Cardiac fibroblast (primary cell): ENCODE results near the gene OAT.

Experiments used
- DNase-seq, 2 donors: peaks; one replicate each; pipeline versions ENCODE4 v3.0.0 to v3.0.0-alpha.2; 2010; ENCODE audit warnings: low read depth in 2 of 2
- H3K4me3 ChIP-seq, 2 donors: replicated peaks in 1 of 2; 1 replicate in 1 of 2; 2 replicates in 1 of 2; pipeline ENCODE4 v1.5.1; 2011; ENCODE audit warnings: low read depth in 2 of 2, low read length in 2 of 2, mild to moderate bottlenecking in 2 of 2, moderate library complexity in 1 of 2
- TF ChIP-seq, protein P1 (sequence below): IDR thresholded peaks from one replicate; pipeline ENCODE4 v1.5.1; 2011; ENCODE audit warnings: low read depth, mild to moderate bottlenecking, low read length, inconsistent platforms

The OAT gene

DNA sequence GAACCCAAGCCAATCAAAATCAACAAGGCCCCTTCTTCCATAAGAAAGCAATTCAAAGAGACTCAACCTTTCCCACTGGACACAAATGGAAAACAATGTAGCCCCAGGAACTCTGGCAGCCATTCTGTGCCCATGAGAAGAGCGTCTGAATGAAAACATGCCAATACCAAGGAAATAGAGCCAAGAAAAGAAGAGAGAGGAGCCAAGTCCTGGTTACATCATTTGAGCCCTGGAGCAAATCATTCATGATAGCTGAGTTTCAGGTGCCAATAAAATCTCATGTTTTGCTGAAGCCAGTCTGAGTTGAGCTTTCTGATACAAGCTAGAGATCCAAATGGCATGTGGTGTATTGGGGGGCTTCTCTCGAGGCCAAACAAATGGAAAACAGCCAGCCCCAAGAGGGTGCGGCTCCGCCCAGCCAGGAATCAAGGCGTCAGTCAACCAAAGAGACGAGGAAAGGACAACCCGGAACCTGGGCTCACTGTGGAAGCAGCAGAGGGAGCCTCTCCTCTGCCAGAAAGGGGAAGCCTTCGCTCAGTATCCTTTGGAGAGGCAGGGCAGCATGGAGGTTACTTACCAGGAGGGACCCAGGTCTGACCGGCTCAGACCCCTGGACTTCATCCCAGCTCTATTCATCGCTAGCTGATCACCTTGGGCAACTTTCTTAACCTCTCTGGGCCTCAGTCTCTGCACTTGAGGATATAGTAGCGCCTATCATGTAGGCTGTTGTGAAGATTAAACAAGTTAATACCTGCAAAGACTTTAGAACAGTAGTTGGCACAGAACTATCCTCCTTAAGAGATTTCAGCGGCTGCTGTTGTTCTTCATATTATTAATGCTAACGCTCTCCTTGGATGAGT, 61.8 kb downstream of the OAT start:
- TF ChIP-seq, protein P1, sequence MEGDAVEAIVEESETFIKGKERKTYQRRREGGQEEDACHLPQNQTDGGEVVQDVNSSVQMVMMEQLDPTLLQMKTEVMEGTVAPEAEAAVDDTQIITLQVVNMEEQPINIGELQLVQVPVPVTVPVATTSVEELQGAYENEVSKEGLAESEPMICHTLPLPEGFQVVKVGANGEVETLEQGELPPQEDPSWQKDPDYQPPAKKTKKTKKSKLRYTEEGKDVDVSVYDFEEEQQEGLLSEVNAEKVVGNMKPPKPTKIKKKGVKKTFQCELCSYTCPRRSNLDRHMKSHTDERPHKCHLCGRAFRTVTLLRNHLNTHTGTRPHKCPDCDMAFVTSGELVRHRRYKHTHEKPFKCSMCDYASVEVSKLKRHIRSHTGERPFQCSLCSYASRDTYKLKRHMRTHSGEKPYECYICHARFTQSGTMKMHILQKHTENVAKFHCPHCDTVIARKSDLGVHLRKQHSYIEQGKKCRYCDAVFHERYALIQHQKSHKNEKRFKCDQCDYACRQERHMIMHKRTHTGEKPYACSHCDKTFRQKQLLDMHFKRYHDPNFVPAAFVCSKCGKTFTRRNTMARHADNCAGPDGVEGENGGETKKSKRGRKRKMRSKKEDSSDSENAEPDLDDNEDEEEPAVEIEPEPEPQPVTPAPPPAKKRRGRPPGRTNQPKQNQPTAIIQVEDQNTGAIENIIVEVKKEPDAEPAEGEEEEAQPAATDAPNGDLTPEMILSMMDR, result no peak
- DNase-seq, result no peak
- no peak overlapping the region for H3K4me3 ChIP-seq

- peak; percentile 74 to 82 for DNase-seq
- TF ChIP-seq, protein P1, result no peak
- peak overlapping the region; percentile 20 to 46 for H3K4me3 ChIP-seq
These were observed 64.0 kb downstream of the OAT start for GRCh38 chr10:124354411-124355382.

DNA sequence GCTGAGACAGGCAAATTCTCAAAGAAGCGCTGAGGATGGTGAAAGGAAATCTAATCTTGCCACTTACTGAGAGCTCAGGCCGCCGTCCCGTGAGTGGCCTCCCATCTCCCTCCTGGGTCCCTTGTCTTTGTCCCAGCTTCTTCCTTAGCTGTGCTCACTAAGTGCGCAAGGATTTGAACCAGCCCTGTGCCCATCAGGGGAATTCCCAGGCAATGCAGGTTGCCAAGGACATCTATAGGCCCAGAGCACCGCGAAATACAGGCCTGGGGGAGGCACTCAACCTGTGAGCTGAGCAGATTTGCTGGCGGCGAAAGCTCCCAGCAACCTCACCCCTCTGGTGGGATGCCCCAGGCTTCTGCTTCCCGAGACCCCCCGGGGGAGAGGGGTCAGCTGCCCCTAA, 64.8 kb downstream of the OAT start:
- no peak for DNase-seq
- H3K4me3 ChIP-seq, result no peak overlapping the region
- TF ChIP-seq, protein P1, result no peak

GRCh38 chr10:124353091-124353815, 65.5 kb downstream of the OAT start:
- H3K4me3 ChIP-seq, result no peak overlapping the region
- TF ChIP-seq, protein P1, result no peak
- DNase-seq, result no peak

GRCh38 chr10:124351481-124352220, 67.1 kb downstream of the OAT start:
- no peak overlapping the region for H3K4me3 ChIP-seq
- DNase-seq, result no peak
- TF ChIP-seq, protein P1, result no peak

DNA sequence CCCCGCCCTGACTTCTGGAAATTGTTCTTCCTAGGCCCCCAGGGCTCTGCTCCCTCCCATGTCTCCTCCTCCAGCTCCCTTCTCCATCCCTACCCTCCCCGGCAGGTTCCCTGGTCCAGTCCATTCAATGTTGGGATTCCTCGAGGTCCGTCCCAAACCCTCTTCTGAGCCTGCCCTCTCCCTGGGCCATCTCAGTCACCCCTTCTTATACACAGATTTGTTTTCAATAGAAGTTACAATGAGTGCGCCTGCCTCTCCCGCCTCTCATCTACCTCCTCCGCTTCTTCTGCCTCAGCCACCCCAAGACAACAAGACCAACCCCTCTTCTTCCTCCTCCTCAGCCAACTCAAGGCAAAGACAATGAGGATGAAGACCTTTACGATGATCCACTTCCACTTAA, 67.9 kb downstream of the OAT start:
- no peak for DNase-seq
- TF ChIP-seq, protein P1, result no peak
- no peak overlapping the region for H3K4me3 ChIP-seq
